ENCODE data around the gene TUBB8. TPM values are rescaled to one million over a fixed set of nuclear protein-coding genes. Genes with fewer than 3 reads are reported as not detected.

Gene TUBB8
- total and polyA plus RNA-seq, 12 donors = 0.10 to 0.72 (median 0.20) TPM; not detected in 8

GRCh38 chr10:85044-85443 is 35.9 kb upstream of the TUBB8 start:
- no peaks in the 10 kb centered on the region for H3K4me1 ChIP-seq (replicated peaks in 1 of 2)
- no peaks in the 10 kb centered on the region for H3K9me3 ChIP-seq (replicated peaks in 1 of 3)
- no peak for TF ChIP-seq POLR2A (IDR thresholded peaks at IDR 0.05)
- TF ChIP-seq, protein P1, sequence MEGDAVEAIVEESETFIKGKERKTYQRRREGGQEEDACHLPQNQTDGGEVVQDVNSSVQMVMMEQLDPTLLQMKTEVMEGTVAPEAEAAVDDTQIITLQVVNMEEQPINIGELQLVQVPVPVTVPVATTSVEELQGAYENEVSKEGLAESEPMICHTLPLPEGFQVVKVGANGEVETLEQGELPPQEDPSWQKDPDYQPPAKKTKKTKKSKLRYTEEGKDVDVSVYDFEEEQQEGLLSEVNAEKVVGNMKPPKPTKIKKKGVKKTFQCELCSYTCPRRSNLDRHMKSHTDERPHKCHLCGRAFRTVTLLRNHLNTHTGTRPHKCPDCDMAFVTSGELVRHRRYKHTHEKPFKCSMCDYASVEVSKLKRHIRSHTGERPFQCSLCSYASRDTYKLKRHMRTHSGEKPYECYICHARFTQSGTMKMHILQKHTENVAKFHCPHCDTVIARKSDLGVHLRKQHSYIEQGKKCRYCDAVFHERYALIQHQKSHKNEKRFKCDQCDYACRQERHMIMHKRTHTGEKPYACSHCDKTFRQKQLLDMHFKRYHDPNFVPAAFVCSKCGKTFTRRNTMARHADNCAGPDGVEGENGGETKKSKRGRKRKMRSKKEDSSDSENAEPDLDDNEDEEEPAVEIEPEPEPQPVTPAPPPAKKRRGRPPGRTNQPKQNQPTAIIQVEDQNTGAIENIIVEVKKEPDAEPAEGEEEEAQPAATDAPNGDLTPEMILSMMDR (IDR thresholded peaks at IDR 0.05) = no peak
- H3K36me3 ChIP-seq (replicated peaks in 1 of 2) = no peaks in the 10 kb centered on the region
- DNase-seq = no peak
- no peak overlapping the region for H3K4me3 ChIP-seq
- WGBS, 4 donors = 71 to 83% (median 76%) methylated on average over 7 to 8 of the region's 8 CpGs
- H3K27ac ChIP-seq = no peak overlapping the region
- intact Hi-C loops (cut with DNase I) = no loop called here
- no peaks in the 10 kb centered on the region for H3K27me3 ChIP-seq

DNA sequence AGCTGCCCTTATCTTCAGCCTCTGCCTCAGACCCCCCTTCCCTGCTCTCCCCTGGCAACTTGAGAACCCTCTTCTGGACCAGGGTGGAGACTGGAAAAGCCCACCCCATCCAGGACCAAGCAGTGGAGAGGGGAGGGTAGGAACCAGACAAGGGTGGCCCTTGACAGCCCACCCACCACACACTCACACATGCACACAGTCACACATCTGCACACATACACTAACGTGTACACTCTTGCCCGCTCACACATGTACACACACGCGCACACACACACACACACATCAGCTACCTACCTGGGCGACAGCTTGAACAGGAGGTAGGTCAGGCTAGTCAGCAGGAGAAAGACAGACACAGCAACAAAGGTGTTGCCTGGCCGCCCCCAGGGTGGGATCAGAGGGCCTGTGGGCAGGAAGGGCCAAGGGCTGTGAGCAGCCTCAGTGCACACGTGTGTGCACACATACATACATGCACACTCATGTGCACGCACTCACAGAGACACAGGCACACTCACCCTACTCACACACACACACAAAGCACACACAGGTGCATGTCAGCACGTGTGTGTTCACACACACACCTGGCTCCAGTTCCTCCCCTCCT is 34.9 kb upstream of the TUBB8 start:
- no peak for TF ChIP-seq POLR2A (IDR thresholded peaks at IDR 0.05)
- TF ChIP-seq, protein P1 (IDR thresholded peaks at IDR 0.05) = no peak
- H3K4me3 ChIP-seq = no peak overlapping the region
- no peaks in the 10 kb centered on the region for H3K9me3 ChIP-seq (replicated peaks in 1 of 3)
- DNase-seq = no peak
- WGBS, 4 donors = 84 to 96% (median 87%) methylated on average over 7 to 9 of the region's 9 CpGs
- H3K36me3 ChIP-seq (replicated peaks in 1 of 2) = no peaks in the 10 kb centered on the region
- no peaks in the 10 kb centered on the region for H3K27me3 ChIP-seq
- H3K27ac ChIP-seq = no peak overlapping the region
- intact Hi-C loops (cut with DNase I) = no loop called here
- no peaks in the 10 kb centered on the region for H3K4me1 ChIP-seq (replicated peaks in 1 of 2)

DNA sequence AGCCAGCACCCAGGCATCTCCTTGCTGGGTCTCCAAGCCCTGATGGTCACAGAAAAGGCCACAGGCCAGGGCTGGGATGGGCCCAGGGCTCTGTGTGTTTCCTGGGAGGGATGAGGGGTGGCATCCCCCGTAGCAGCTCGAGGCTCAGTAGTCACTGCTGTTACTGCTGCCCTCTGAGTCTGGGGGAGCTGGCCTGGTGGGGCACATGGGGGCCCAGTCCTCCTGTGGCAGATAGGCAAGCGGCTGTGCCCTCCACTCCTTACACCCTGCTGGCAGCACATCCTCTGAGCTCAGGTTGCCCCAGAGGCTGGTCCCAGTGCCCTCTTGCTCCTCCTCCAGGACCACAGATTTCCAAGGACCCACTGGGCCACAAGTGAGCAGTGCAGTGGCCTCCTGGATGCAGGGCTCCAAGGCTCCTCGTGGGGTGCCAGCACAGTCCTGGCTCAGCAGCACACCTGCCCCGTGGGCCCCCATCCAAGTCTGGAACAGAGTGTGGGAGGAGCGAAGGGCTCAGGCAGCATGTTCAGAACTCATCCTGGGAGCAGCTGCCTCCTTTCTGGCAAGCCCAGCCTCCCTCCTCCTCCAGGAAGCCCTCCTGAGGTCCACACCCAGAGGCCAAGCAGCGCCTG is 31.5 kb upstream of the TUBB8 start:
- TF ChIP-seq, protein P1 (IDR thresholded peaks at IDR 0.05) = no peak
- no peak for TF ChIP-seq POLR2A (IDR thresholded peaks at IDR 0.05)
- no peaks in the 10 kb centered on the region for H3K27me3 ChIP-seq
- H3K36me3 ChIP-seq (replicated peaks in 1 of 2) = no peaks in the 10 kb centered on the region
- H3K27ac ChIP-seq = no peak overlapping the region
- H3K9me3 ChIP-seq (replicated peaks in 1 of 3) = no peaks in the 10 kb centered on the region
- H3K4me1 ChIP-seq (replicated peaks in 1 of 2) = no peaks in the 10 kb centered on the region
- H3K4me3 ChIP-seq = no peak overlapping the region
- no peak for DNase-seq
- 81 to 100% (median 86%) methylated on average over 1 to 7 of the region's 7 CpGs for WGBS, 4 donors
- intact Hi-C loops (cut with DNase I) = no loop called here

DNA sequence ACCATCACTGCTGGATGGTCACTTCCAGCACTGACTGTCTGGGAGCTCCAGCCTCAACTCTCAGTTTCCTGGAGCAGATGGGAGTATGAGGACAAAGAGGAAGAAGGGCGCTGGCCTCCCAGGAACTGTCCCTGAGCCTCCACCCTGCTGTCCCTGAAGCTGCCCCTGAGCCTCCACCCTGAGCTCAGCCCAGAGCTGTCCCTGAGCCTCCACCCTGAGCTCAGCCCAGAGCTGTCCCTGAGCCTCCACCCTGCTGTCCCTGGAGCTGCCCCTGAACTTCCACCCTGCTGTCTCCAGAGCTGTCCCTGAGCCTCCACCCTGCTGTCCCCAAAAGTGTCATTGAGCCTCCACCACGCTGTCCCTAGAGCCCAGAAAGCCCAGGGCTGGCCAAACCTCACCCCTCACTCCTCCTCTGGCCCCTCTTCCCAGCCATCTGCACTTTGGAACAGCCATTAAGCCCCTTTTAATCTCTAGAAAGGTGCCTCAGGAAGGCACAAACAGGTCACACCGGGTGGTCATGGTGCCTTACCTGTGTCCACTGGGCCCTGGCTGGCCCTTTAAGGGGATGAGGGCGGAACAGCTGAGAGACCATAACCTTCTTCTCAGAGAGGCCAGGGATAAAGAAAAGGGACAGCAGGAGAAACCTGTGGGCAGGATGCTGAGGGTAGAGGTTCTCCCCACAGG is 30.6 kb upstream of the TUBB8 start:
- no peak overlapping the region for H3K27ac ChIP-seq
- intact Hi-C loops (cut with DNase I) = no loop called here
- no peak for TF ChIP-seq POLR2A (IDR thresholded peaks at IDR 0.05)
- TF ChIP-seq, protein P1 (IDR thresholded peaks at IDR 0.05) = no peak
- H3K9me3 ChIP-seq (replicated peaks in 1 of 3) = no peaks in the 10 kb centered on the region
- no peaks in the 10 kb centered on the region for H3K4me1 ChIP-seq (replicated peaks in 1 of 2)
- H3K27me3 ChIP-seq = no peaks in the 10 kb centered on the region
- DNase-seq = no peak
- H3K36me3 ChIP-seq (replicated peaks in 1 of 2) = no peaks in the 10 kb centered on the region
- 67 to 83% (median 81%) methylated on average over 4 of the region's 4 CpGs for WGBS, 4 donors
- no peak overlapping the region for H3K4me3 ChIP-seq

Data from adrenal gland (tissue), 12 donors.